Thoracic aorta (tissue), 2 donors: ENCODE results near the gene DYNC1H1. TPM values are rescaled to one million over a fixed set of nuclear protein-coding genes. Genes with fewer than 3 reads are reported as not detected.

Experiments used
- ATAC-seq: fragments of 150-250 bp; one replicate; pipeline ENCODE4 v1.8.0; 2017; ENCODE audit warnings: low read depth; ENCODE audit not compliant: insufficient number of reproducible peaks, low FRiP score
- DNase-seq: peaks from one replicate; pipeline ENCODE4 v3.0.0-alpha.2; 2020; ENCODE audit warnings: low spot score
- H3K27ac ChIP-seq, 2 donors: fragments of 200-600 bp; sonication (generic); 1 replicate in 1 of 2; 2 replicates in 1 of 2; pipeline ENCODE4 v1.5.1; 2016; ENCODE audit warnings: mild to moderate bottlenecking in 2 of 2, moderate library complexity in 2 of 2
- H3K27me3 ChIP-seq: fragments of 200-600 bp; sonication (generic); replicated peaks from 2 replicates; pipeline ENCODE4 v1.6.0; 2016; ENCODE audit warnings: mild to moderate bottlenecking; ENCODE audit not compliant: insufficient read depth
- H3K36me3 ChIP-seq: fragments of 200-600 bp; sonication (generic); one replicate; pipeline ENCODE4 v1.5.1; 2016
- H3K4me1 ChIP-seq, 2 donors: fragments of 200-600 bp; sonication (generic); 1 replicate in 1 of 2; 2 replicates in 1 of 2; pipeline versions ENCODE4 v1.5.1 to v1.6.0; 2016; ENCODE audit warnings: low read depth in 2 of 2, mild to moderate bottlenecking in 1 of 2; ENCODE audit not compliant: control insufficient read depth in 1 of 2
- H3K4me3 ChIP-seq: fragments of 200-600 bp; sonication (generic); 2 replicates; pipeline ENCODE4 v1.5.1; 2016; ENCODE audit warnings: mild to moderate bottlenecking
- H3K9me3 ChIP-seq: fragments of 200-600 bp; sonication (generic); 2 replicates; pipeline ENCODE4 v1.5.1; 2016
- CTCF ChIP-seq: fragments of 200-600 bp; sonication (generic); IDR thresholded peaks from one replicate; pipeline ENCODE4 v1.5.1; 2019; ENCODE audit warnings: antibody characterized with exemption
- total RNA-seq, 2 donors: library from RNA; depleted of rRNA; stranded (reverse); fragments of >200 nt; gene quantifications; one replicate each; pipeline versions ENCODE4 v1.1.0 to v1.2.3, GENCODE V29; 2016

Gene DYNC1H1
- total RNA-seq, 2 donors from 2014 or later: 517 to 555 TPM

- no peak for TF ChIP-seq CTCF
These were observed 125.4 kb downstream of the DYNC1H1 start for GRCh38 chr14:102089621-102090343.

GRCh38 chr14:102090713-102091112 lies 126.3 kb downstream of the DYNC1H1 start:
- no peaks in the 10 kb centered on the region for H3K9me3 ChIP-seq
- H3K4me1 ChIP-seq: peaks cover 9 to 10% of the 10 kb centered on the region in 2 donors
- no peak overlapping the region for H3K27ac ChIP-seq
- peaks cover under 1% of the 10 kb centered on the region for H3K36me3 ChIP-seq
- no peaks in the 10 kb centered on the region for H3K27me3 ChIP-seq
- TF ChIP-seq CTCF: no peak
- no peak overlapping the region for H3K4me3 ChIP-seq
- ATAC-seq (no peak), DNase-seq (no peak)

More at GRCh38 chr14:102089621-102090343, 125.4 kb downstream of the DYNC1H1 start:
- Histone ChIP-seq H3K9me3 (no peaks in the 10 kb centered on the region), H3K36me3 (peaks cover 9% of the 10 kb centered on the region), H3K4me1 (peaks cover 18 to 19% of the 10 kb centered on the region in 2 donors), H3K4me3 (no peak overlapping the region), H3K27me3 (no peaks in the 10 kb centered on the region), H3K27ac (no peak overlapping the region)
- no peak for ATAC-seq
- no peak for DNase-seq

- no peaks in the 10 kb centered on the region for H3K36me3 ChIP-seq
- H3K9me3 ChIP-seq: no peaks in the 10 kb centered on the region
- no peak overlapping the region for H3K27ac ChIP-seq
- peaks cover 8 to 14% of the 10 kb centered on the region in 2 donors for H3K4me1 ChIP-seq
- no peak for DNase-seq
- H3K4me3 ChIP-seq: no peak overlapping the region
- no peaks in the 10 kb centered on the region for H3K27me3 ChIP-seq
- ATAC-seq: no peak
- no peak for TF ChIP-seq CTCF
These were observed 128.4 kb downstream of the DYNC1H1 start for GRCh38 chr14:102092806-102093205.

- no peak for TF ChIP-seq CTCF
- ATAC-seq: no peak
- H3K27ac ChIP-seq: no peak overlapping the region
- no peaks in the 10 kb centered on the region for H3K36me3 ChIP-seq
- H3K4me3 ChIP-seq: no peak overlapping the region
- no peak for DNase-seq
- peaks cover 0 to 6% of the 10 kb centered on the region in 2 donors for H3K4me1 ChIP-seq
- H3K27me3 ChIP-seq: no peaks in the 10 kb centered on the region
- H3K9me3 ChIP-seq: no peaks in the 10 kb centered on the region
These were observed 129.7 kb downstream of the DYNC1H1 start for GRCh38 chr14:102094101-102094500.

DNA sequence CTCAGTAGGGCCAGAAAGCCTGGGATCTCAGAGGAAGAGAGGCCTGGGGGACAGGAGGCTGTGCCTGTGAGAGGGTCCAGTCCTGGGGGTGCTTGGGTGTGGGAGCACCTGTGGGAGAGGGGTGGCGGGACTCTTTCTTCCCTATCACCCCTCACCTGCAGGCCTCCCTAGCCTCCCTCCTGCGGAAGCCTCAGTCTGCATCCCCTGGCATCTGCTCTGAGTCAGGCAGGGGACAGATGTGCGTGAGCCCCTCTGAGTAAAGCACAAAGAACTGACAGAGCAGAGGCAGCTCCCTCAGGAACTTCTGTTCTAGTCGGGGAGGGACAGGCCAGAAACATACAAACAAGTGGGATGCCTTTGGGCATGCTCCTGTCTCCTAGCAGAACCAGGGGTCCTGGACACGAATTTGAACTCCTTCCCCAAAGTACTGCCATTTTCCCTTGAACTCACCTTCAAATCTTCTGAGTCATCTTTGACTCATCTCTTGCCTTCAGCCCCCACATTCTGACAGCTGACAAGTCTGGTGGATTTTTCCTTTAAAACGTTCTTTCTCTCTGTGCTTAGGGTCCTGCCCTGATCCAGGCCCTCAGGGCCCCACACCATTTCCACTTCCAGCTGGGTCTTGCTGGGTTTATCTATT lies 131.0 kb downstream of the DYNC1H1 start:
- Histone ChIP-seq H3K4me3 (no peak overlapping the region), H3K36me3 (no peaks in the 10 kb centered on the region), H3K4me1 (peaks cover 0 to 6% of the 10 kb centered on the region in 2 donors), H3K27ac (no peak overlapping the region), H3K9me3 (no peaks in the 10 kb centered on the region), H3K27me3 (no peaks in the 10 kb centered on the region)
- ATAC-seq (no peak), DNase-seq (no peak)
- TF ChIP-seq CTCF: no peak
